HepG2 (cell line): ENCODE results near the gene CHKB. TPM values are rescaled to one million over a fixed set of nuclear protein-coding genes. Genes with fewer than 3 reads are reported as not detected.

ENCODE experiments used
- ATAD3A ChIP-seq: sonication (generic); formaldehyde crosslinking; IDR thresholded peaks from 2 replicates; pipeline ENCODE4 v1.4.0; 2020; ENCODE audit warnings: missing genetic modification reagents
- CBX2 ChIP-seq, 2 experiments: fragments of 200-600 bp in 1 of 2; sonication (generic); formaldehyde crosslinking in 1 of 2; IDR thresholded peaks; 2 replicates each; pipeline versions ENCODE4 v1.7.0 to v1.8.1; 2018 to 2022; ENCODE audit warnings: low read depth in 2 of 2, low read length in 1 of 2, mild to moderate bottlenecking in 1 of 2, missing genetic modification reagents in 1 of 2
- CREBL2 ChIP-seq: sonication (generic); formaldehyde crosslinking; IDR thresholded peaks from 2 replicates; pipeline ENCODE4 v1.8.1; 2023; ENCODE audit warnings: missing genetic modification reagents, mild to moderate bottlenecking, borderline replicate concordance
- DNMT3B ChIP-seq: conservative IDR thresholded peaks from 2 replicates; pipeline ENCODE4 v1.6.1; 2016; ENCODE audit warnings: missing biosample characterization, control low read depth
- DR1 ChIP-seq: sonication (generic); formaldehyde crosslinking; IDR thresholded peaks from 2 replicates; pipeline ENCODE4 v1.8.0; 2021; ENCODE audit warnings: mild to moderate bottlenecking, missing genetic modification reagents, inconsistent platforms
- HHEX ChIP-seq: IDR thresholded peaks from 2 replicates; pipeline ENCODE4 v1.6.1; 2016; ENCODE audit warnings: control low read depth
- IRF9 ChIP-seq: sonication (generic); formaldehyde crosslinking; IDR thresholded peaks from 2 replicates; pipeline ENCODE4 v1.8.0; 2022; ENCODE audit warnings: missing genetic modification reagents, mild to moderate bottlenecking, borderline replicate concordance
- MBNL3 ChIP-seq: fragments of 250-450 bp; sonication (Bioruptor Pico); conservative IDR thresholded peaks from 2 replicates; pipeline ENCODE4 v1.8.0; 2022; ENCODE audit warnings: mild to moderate bottlenecking, inconsistent platforms
- MED13 ChIP-seq: sonication (generic); formaldehyde crosslinking; IDR thresholded peaks from 2 replicates; pipeline ENCODE4 v1.5.0; 2020; ENCODE audit warnings: missing genetic modification reagents
- MTA1 ChIP-seq: sonication (generic); formaldehyde crosslinking; IDR thresholded peaks from 2 replicates; pipeline ENCODE4 v1.4.0; 2020; ENCODE audit warnings: missing genetic modification reagents, mild to moderate bottlenecking, borderline replicate concordance
- RARA ChIP-seq: IDR thresholded peaks from 2 replicates; pipeline ENCODE4 v1.6.1; 2016; ENCODE audit warnings: missing genetic modification reagents, missing compliant biosample characterization
- RXRA ChIP-seq: sonication (generic); formaldehyde crosslinking; IDR thresholded peaks from 2 replicates; pipeline ENCODE4 v1.5.1; 2020; ENCODE audit warnings: missing genetic modification reagents
- RXRB ChIP-seq: IDR thresholded peaks from 2 replicates; pipeline ENCODE4 v1.6.1; 2016; ENCODE audit warnings: borderline replicate concordance, missing genetic modification reagents, missing compliant biosample characterization
- SYNCRIP ChIP-seq: fragments of 200-400 bp; formaldehyde crosslinking; IDR thresholded peaks from 2 replicates; pipeline ENCODE4 v1.6.1; 2018; ENCODE audit warnings: mild to moderate bottlenecking, low read depth, low read length; ENCODE audit not compliant: insufficient read depth
- ZFY ChIP-seq: sonication (generic); formaldehyde crosslinking; IDR thresholded peaks from 2 replicates; pipeline ENCODE4 v1.4.0; 2020; ENCODE audit warnings: missing genetic modification reagents
- ZNF180 ChIP-seq: sonication (generic); formaldehyde crosslinking; IDR thresholded peaks from 2 replicates; pipeline ENCODE4 v1.4.0; 2020; ENCODE audit warnings: low read depth, missing genetic modification reagents, borderline replicate concordance
- ZNF777 ChIP-seq: sonication (generic); formaldehyde crosslinking; IDR thresholded peaks from 2 replicates; pipeline ENCODE4 v1.4.0; 2020; ENCODE audit warnings: missing genetic modification reagents
- polyA plus RNA-seq, 8 experiments: library from polyadenylated mRNA; depleted of rRNA in 3 of 8; stranded (reverse) in 7 of 8; unstranded in 1 of 8; fragments of >200 nt; fragmentation: Illumina TruSeq in 4 of 8; extraction: Trizol in 4 of 8; gene quantifications; 2 replicates each; pipeline versions ENCODE4 v1.2.1 to v1.2.3, GENCODE V29; 2011 to 2016; ENCODE audit warnings: low read depth in 4 of 8, missing spikeins in 1 of 8, mixed read lengths in 1 of 8; ENCODE audit not compliant: insufficient read depth in 1 of 8
- total RNA-seq, 5 experiments: library from RNA; depleted of rRNA; stranded (reverse); fragments of >200 nt; fragmentation: Illumina TruSeq; extraction: Trizol; gene quantifications; 2 replicates each; pipeline ENCODE4 v1.2.3, GENCODE V29; 2016; ENCODE audit warnings: low read depth in 1 of 5
- TF ChIP-seq, protein P1 (sequence below): sonication (generic); formaldehyde crosslinking; IDR thresholded peaks from 2 replicates; pipeline ENCODE4 v1.5.1; 2020; ENCODE audit warnings: mild to moderate bottlenecking, missing genetic modification reagents, moderate library complexity
- TF ChIP-seq, protein P2 (sequence below): sonication (generic); formaldehyde crosslinking; IDR thresholded peaks from 2 replicates; pipeline ENCODE4 v1.4.0; 2020; ENCODE audit warnings: mild to moderate bottlenecking, missing genetic modification reagents
- TF ChIP-seq, protein P3 (sequence below): sonication (generic); formaldehyde crosslinking; IDR thresholded peaks from 2 replicates; pipeline ENCODE4 v1.4.0; 2020; ENCODE audit warnings: missing genetic modification reagents

Gene CHKB
- total and polyA plus RNA-seq, 2 of the 13 experiments (the other 11 are each of a cell fraction or from before 2014, with no cell fraction given), result 24.5 to 42.7 TPM

- TF ChIP-seq, protein P1, sequence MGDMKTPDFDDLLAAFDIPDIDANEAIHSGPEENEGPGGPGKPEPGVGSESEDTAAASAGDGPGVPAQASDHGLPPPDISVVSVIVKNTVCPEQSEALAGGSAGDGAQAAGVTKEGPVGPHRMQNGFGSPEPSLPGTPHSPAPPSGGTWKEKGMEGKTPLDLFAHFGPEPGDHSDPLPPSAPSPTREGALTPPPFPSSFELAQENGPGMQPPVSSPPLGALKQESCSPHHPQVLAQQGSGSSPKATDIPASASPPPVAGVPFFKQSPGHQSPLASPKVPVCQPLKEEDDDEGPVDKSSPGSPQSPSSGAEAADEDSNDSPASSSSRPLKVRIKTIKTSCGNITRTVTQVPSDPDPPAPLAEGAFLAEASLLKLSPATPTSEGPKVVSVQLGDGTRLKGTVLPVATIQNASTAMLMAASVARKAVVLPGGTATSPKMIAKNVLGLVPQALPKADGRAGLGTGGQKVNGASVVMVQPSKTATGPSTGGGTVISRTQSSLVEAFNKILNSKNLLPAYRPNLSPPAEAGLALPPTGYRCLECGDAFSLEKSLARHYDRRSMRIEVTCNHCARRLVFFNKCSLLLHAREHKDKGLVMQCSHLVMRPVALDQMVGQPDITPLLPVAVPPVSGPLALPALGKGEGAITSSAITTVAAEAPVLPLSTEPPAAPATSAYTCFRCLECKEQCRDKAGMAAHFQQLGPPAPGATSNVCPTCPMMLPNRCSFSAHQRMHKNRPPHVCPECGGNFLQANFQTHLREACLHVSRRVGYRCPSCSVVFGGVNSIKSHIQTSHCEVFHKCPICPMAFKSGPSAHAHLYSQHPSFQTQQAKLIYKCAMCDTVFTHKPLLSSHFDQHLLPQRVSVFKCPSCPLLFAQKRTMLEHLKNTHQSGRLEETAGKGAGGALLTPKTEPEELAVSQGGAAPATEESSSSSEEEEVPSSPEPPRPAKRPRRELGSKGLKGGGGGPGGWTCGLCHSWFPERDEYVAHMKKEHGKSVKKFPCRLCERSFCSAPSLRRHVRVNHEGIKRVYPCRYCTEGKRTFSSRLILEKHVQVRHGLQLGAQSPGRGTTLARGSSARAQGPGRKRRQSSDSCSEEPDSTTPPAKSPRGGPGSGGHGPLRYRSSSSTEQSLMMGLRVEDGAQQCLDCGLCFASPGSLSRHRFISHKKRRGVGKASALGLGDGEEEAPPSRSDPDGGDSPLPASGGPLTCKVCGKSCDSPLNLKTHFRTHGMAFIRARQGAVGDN (CRISPR knock-in tag), result peak; percentile 43; the same call in 1 of the 2 replicates
- TF ChIP-seq ZNF777 (CRISPR knock-in tag), result no peak
- peak; percentile 74 for TF ChIP-seq RXRB (CRISPR knock-in tag)
- 0 out of 2 replicates have a peak, but pooled peaks have one; percentile 20 for TF ChIP-seq MTA1 (CRISPR knock-in tag)
- TF ChIP-seq MBNL3 (CRISPR knock-in tag), result no peak
- TF ChIP-seq MED13 (CRISPR knock-in tag), result no peak
- no peak for TF ChIP-seq DNMT3B
- no peak for TF ChIP-seq HHEX
- TF ChIP-seq CBX2 (IDR thresholded peaks at IDR 0.05; ENCODE audit: low read depth, low read length), result no peak
- TF ChIP-seq CBX2 (CRISPR knock-in tag; IDR thresholded peaks at IDR 0.05; ENCODE audit: low read depth), result no peak
- TF ChIP-seq DR1 (CRISPR knock-in tag), result 0 out of 2 replicates have a peak, but pooled peaks have one; percentile 1
- TF ChIP-seq, protein P2, sequence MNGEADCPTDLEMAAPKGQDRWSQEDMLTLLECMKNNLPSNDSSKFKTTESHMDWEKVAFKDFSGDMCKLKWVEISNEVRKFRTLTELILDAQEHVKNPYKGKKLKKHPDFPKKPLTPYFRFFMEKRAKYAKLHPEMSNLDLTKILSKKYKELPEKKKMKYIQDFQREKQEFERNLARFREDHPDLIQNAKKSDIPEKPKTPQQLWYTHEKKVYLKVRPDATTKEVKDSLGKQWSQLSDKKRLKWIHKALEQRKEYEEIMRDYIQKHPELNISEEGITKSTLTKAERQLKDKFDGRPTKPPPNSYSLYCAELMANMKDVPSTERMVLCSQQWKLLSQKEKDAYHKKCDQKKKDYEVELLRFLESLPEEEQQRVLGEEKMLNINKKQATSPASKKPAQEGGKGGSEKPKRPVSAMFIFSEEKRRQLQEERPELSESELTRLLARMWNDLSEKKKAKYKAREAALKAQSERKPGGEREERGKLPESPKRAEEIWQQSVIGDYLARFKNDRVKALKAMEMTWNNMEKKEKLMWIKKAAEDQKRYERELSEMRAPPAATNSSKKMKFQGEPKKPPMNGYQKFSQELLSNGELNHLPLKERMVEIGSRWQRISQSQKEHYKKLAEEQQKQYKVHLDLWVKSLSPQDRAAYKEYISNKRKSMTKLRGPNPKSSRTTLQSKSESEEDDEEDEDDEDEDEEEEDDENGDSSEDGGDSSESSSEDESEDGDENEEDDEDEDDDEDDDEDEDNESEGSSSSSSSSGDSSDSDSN (CRISPR knock-in tag), result no peak
- TF ChIP-seq ZNF180 (CRISPR knock-in tag), result no peak
- no peak for TF ChIP-seq ZFY
- 0 out of 2 replicates have a peak, but pooled peaks have one; percentile 39 for TF ChIP-seq RXRA (CRISPR knock-in tag)
- no peak for TF ChIP-seq CREBL2
- peak; percentile 92 for TF ChIP-seq RARA (CRISPR knock-in tag)
- TF ChIP-seq, protein P3, sequence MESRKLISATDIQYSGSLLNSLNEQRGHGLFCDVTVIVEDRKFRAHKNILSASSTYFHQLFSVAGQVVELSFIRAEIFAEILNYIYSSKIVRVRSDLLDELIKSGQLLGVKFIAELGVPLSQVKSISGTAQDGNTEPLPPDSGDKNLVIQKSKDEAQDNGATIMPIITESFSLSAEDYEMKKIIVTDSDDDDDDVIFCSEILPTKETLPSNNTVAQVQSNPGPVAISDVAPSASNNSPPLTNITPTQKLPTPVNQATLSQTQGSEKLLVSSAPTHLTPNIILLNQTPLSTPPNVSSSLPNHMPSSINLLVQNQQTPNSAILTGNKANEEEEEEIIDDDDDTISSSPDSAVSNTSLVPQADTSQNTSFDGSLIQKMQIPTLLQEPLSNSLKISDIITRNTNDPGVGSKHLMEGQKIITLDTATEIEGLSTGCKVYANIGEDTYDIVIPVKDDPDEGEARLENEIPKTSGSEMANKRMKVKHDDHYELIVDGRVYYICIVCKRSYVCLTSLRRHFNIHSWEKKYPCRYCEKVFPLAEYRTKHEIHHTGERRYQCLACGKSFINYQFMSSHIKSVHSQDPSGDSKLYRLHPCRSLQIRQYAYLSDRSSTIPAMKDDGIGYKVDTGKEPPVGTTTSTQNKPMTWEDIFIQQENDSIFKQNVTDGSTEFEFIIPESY, result no peak
- TF ChIP-seq IRF9, result 0 out of 2 replicates have a peak, but pooled peaks have one; percentile 14
- no peak for TF ChIP-seq SYNCRIP
- no peak for TF ChIP-seq ATAD3A (CRISPR knock-in tag)
Measured at GRCh38 chr22:50563413-50564160, 19.1 kb downstream of the CHKB start (continued).
